Dendritic cell treated with granulocyte-macrophage colony-stimulating factor and Interleukin-4, amounts not matched to agents 40 ng/mL and 50 ng/mL, for 4 days (primary cell): ENCODE measurements around the gene TTC38.
"Not testable (repeated sequence)": the region's sequence is repeated elsewhere in the genome, so short reads cannot be mapped to it uniquely, and the experiment has no call there.

Experiments
- H3K27ac Mint-ChIP-seq: one replicate; pipeline ENCODE4 v1.8.0; 2022; ENCODE audit warnings: mild to moderate bottlenecking, mixed read lengths
- H3K27me3 Mint-ChIP-seq: one replicate; pipeline ENCODE4 v1.8.0; 2022; ENCODE audit warnings: mild to moderate bottlenecking, mixed read lengths
- H3K36me3 Mint-ChIP-seq: one replicate; pipeline ENCODE4 v1.8.0; 2022; ENCODE audit warnings: low read depth, mixed read lengths
- H3K4me1 Mint-ChIP-seq: one replicate; pipeline ENCODE4 v1.8.0; 2022; ENCODE audit warnings: low read depth, mixed read lengths
- H3K4me3 Mint-ChIP-seq: one replicate; pipeline ENCODE4 v1.8.0; 2022; ENCODE audit warnings: mild to moderate bottlenecking, moderate library complexity, mixed read lengths
- H3K9me3 Mint-ChIP-seq: one replicate; pipeline ENCODE4 v1.8.0; 2022; ENCODE audit warnings: mixed read lengths
- intact Hi-C: fragments of 100-400 bp; cut with micrococcal nuclease; formaldehyde crosslinking; loops from one replicate; pipeline ENCODE4 v1.15.0; 2022

The TTC38 gene

DNA sequence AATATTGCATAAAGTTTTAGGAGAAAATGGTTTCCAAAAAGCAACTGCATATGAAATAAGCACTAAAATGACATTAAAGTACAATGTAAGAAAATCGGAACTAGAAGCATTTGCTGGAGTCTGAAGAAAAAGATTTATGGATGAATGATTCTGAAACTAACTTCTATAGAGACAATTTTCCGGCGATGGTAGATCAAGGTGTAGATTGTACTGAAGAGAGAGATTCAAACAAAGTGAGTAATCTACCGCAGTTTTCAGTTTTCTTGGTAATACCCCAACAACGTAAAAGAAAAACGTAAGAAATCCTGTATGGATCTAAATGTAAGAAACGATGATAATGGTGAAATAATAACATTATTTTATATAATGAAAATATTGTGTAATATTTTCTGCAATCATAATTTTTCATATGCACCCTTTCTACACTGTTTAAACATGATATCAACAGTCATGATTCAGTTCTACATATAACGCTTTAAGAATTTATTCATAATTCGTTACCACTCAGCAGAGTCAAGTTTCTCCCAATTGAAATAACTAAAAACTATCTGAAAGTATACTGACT, 15.9 kb upstream of the TTC38 start:
- intact Hi-C loops: loop anchor here (5.0 kb wide), 1 partner anchor 40 kb away; no protein-coding TSS in a partner anchor
- no peak overlapping the region for H3K27ac Mint-ChIP-seq
- no peak overlapping the region for H3K4me3 Mint-ChIP-seq
- no peaks in the 10 kb centered on the region for H3K27me3 Mint-ChIP-seq
- peaks cover 28% of the 10 kb centered on the region for H3K4me1 Mint-ChIP-seq
- H3K9me3 Mint-ChIP-seq: no peaks in the 10 kb centered on the region
- H3K36me3 Mint-ChIP-seq: peaks cover 15% of the 10 kb centered on the region

DNA sequence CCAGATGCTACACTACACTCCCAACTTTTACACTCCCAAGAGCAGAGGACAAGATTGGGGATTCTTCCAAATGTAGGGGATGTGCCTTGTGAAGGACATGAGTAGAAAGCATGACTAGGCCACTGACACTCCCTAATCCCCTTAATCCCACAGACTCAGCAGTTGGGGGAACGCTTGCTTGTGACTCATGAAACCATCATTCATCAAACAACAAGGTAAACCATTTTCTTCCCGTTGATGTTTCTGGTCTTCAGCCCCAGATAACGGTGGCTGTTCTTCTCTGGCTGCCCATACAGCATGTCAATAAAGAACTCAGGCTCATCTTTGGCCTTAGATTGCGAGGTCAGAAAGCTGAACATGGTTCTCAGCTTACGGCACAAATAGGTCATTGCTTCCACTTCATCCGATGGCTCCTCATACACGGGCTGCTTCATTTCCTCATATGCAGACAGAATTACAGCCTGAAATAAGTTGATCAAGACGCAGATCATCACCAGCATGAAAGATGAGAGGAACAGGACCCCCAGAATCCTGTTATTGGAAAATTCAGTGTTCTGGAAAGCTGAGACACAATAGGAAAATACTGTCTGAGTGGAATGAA, 11.3 kb upstream of the TTC38 start:
- no peaks in the 10 kb centered on the region for H3K36me3 Mint-ChIP-seq
- peaks cover 13% of the 10 kb centered on the region for H3K27me3 Mint-ChIP-seq
- H3K9me3 Mint-ChIP-seq: no peaks in the 10 kb centered on the region
- H3K4me3 Mint-ChIP-seq: no peak overlapping the region
- H3K27ac Mint-ChIP-seq: no peak overlapping the region
- peaks cover 34% of the 10 kb centered on the region for H3K4me1 Mint-ChIP-seq
- intact Hi-C loops: no loop called here

DNA sequence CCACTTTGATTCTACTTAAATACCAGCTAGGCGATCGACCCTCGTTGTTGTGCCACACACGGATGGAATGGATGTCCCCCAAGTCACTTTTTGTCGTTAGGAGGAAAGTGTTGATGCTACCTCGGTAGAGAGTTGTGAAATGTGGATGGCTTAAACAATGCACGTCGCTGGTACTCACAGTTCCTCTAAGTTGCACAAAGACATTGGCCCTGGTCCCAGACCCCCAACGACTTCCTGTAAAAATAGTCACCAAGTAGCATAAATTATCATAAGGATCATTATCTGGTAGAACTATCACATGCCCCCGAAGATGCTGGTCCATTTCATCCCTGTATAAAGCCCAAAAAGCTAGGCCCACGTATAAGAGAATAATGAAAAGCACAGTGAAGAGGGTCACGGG, 8.4 kb upstream of the TTC38 start:
- peaks cover 37% of the 10 kb centered on the region for H3K27me3 Mint-ChIP-seq
- peaks cover 40% of the 10 kb centered on the region for H3K4me1 Mint-ChIP-seq
- intact Hi-C loops: no loop called here

DNA sequence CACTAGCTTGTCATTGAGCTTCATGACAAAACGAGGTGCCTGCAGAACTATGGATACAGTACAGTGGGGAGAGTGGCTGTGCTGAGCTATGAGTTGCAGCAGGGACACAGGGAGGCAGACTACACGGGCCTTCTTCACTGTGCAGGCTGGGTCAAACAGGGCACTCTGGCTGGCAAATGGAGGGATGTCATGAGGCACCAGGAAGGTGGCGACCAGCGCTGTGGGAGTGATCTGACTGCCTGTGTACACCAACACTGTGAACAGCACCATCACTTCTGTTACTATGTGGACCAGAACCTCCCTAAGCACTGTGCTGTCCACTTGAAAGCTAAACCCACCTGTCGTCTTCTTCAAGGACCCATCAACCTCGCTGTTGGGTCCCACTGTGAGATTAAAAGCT, 7.8 kb upstream of the TTC38 start:
- peaks cover 42% of the 10 kb centered on the region for H3K27me3 Mint-ChIP-seq
- peaks cover 37% of the 10 kb centered on the region for H3K4me1 Mint-ChIP-seq
- H3K4me3 Mint-ChIP-seq: no peak overlapping the region
- no peaks in the 10 kb centered on the region for H3K36me3 Mint-ChIP-seq
- intact Hi-C loops: no loop called here
- no peaks in the 10 kb centered on the region for H3K9me3 Mint-ChIP-seq
- no peak overlapping the region for H3K27ac Mint-ChIP-seq

More for the DNA sequence above, 8.4 kb upstream of the TTC38 start:
- no peak overlapping the region for H3K27ac Mint-ChIP-seq
- no peaks in the 10 kb centered on the region for H3K36me3 Mint-ChIP-seq
- H3K9me3 Mint-ChIP-seq: no peaks in the 10 kb centered on the region
- H3K4me3 Mint-ChIP-seq: no peak overlapping the region

DNA sequence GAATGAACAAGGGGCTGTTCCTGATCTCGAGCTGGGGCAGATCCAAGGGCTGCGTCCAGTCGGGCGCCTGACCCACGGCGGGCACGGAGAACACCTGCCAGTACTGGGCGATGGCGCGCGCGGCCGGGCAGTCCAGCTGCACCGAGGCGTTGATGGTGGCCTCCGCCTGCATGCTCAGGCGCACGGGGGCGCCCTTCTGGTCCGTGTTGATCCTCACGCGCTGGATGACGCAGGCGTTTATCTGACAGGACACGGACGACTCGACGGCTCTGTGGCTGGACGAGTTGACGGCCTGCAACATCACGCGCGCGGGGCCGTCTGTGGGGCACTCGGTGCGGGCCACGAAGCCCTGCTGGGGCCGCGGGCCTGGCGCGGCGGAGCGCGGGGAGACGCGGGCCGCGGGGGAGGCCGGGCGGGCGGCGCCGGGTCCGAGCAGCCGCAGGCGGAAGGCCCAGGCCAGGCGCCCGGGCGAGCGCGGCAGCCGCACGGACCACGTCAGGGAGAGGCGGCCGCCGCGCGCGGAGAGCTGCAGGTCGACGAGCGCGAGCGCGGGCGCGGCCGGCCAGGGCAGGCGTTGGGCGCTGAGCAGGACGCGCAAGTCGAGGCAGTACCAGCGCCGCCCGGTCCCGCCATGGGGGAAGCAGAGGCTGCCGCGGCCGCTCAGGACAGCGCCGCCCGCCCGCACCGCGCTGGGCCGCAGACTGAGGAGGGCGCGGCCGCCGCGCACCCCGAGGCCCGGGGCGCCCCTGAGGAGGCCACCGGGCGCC, 5.2 kb upstream of the TTC38 start:
- Mint-ChIP-seq H3K4me1 (peaks cover 42% of the 10 kb centered on the region), H3K27ac (peak overlapping the region; percentile 53), H3K36me3 (no peaks in the 10 kb centered on the region), H3K27me3 (peaks cover 52% of the 10 kb centered on the region), H3K9me3 (no peaks in the 10 kb centered on the region), H3K4me3 (peak overlapping the region; percentile 68)
- intact Hi-C loops: no loop called here

DNA sequence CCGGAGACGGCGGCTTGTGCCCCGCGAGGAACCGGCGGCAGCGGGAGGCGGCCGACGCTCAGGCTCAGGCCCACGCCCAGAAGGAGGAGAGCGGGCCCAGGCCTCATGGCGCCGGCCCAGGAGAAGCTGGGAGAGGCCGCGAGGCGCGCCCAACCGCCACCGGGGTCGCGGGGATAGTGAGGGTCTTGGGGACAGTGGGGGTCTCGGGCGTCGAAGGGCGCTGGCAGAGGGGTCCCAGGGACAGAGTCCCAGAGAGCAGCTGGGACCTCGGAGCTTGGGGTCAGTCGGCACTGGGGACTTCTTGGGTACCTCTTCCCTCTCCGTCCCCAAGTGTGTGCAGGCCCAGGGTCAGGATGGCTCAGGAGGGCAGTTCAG, 4.6 kb upstream of the TTC38 start, which contains the start of gene PKDREJ:
TSS of gene PKDREJ (minus strand) at position 128 of the 375 bp plus-strand sequence. CDS start at position 107, 21 bp downstream.
- Mint-ChIP-seq H3K9me3 (no peaks in the 10 kb centered on the region), H3K4me1 (peaks cover 44% of the 10 kb centered on the region), H3K27me3 (peaks cover 52% of the 10 kb centered on the region), H3K27ac (peak within 1 kb of the TSS; percentile 53), H3K36me3 (peaks cover 2% of the 10 kb centered on the region), H3K4me3 (peak within 1 kb of the TSS; percentile 68)
- intact Hi-C loops: no loop called here

DNA sequence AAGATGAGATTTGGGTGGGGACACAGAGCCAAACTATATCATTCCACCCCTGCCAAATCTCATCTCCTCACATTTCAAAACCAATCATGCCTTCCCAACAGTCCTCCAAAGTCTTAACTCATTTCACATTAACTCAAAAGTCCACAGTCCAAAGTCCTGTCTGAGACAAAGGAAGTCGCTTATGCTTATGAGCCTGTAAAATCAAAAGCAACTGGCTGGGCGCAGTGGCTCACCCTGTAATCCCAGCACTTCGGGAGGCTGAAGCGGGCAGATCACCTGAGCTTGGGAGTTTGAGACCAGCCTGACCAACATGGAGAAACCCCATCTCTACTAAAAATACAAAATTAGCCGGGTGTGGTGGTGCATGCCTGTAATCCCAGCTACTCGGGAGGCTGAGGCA, 3.3 kb upstream of the TTC38 start:
- Mint-ChIP-seq H3K27me3 (peaks cover 52% of the 10 kb centered on the region), H3K4me1 (peaks cover 40% of the 10 kb centered on the region)
- H3K27ac Mint-ChIP-seq, H3K4me3 Mint-ChIP-seq, H3K9me3 Mint-ChIP-seq, intact Hi-C loops, H3K36me3 Mint-ChIP-seq: not testable (repeated sequence)

DNA sequence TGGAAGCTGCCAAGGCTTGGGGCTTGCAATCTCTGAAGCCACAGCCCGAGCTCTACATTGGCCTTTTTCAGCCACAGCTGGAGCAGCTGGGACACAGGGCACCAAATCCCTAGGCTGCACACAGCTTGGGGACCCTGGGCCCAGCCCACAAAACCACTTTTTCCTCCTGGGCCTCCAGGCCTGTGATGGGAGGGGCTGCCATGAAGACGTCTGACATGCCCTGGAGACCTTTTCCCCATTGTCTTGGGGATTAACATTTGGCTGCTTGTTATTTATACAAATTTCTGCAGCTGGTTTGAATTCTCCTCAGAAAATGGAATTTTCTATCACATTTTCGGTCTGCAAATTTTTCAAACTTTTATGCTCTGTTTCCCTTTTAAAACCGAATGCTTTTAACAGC, 2.2 kb upstream of the TTC38 start:
- intact Hi-C loops, H3K4me3 Mint-ChIP-seq, H3K27ac Mint-ChIP-seq, H3K9me3 Mint-ChIP-seq: not testable (repeated sequence)
- peaks cover 40% of the 10 kb centered on the region for H3K4me1 Mint-ChIP-seq
- peaks cover 47% of the 10 kb centered on the region for H3K27me3 Mint-ChIP-seq
- peaks cover 17% of the 10 kb centered on the region for H3K36me3 Mint-ChIP-seq

DNA sequence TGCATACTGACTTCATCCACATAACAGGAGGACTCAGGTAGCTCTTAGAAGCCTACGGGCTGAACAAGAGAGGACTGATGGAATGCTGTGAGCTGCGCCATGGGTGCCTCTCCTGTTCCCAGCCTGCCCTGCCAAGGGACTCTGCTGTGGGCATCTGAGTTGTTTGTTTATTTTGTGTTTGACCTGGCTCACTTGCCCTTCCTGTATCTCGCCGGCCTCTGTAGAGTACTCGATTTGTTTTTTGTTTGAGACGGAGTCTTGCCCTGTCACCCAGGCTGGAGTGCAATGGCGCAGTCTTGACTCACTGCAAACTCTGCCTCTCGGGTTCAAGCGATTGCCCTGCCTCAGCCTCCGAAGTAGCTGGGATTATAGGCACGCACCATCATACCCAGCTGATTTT, 1.8 kb downstream of the TTC38 start:
- no peak overlapping the region for H3K4me3 Mint-ChIP-seq
- no peaks in the 10 kb centered on the region for H3K9me3 Mint-ChIP-seq
- peaks cover 13% of the 10 kb centered on the region for H3K27me3 Mint-ChIP-seq
- intact Hi-C loops: loop anchor here (2.0 kb wide), 1 partner anchor 119 kb away; the partner anchor contains the start of gene PPARA
- peaks cover 52% of the 10 kb centered on the region for H3K36me3 Mint-ChIP-seq
- H3K4me1 Mint-ChIP-seq: peaks cover 24% of the 10 kb centered on the region
- H3K27ac Mint-ChIP-seq: no peak overlapping the region

DNA sequence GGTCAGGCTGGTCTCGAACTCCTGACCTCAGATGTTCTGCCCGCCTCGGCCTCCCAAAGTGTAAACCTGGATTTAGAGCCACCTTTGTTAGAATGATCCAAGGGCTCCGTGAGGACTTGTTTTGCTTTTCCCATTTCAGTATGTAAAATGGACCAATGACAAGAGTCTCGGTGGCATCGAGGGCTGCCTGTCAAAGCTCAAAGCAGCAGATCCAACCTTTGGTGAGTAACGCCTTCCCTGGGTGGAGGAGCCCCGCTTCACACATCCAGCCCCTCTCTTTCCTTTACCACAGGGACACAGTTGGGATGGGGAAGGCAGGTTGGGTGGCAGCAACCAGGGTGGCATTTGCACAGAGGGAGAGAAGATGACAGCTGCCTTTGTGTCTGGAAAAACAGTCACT, 4.4 kb downstream of the TTC38 start:
- no peak overlapping the region for H3K27ac Mint-ChIP-seq

DNA sequence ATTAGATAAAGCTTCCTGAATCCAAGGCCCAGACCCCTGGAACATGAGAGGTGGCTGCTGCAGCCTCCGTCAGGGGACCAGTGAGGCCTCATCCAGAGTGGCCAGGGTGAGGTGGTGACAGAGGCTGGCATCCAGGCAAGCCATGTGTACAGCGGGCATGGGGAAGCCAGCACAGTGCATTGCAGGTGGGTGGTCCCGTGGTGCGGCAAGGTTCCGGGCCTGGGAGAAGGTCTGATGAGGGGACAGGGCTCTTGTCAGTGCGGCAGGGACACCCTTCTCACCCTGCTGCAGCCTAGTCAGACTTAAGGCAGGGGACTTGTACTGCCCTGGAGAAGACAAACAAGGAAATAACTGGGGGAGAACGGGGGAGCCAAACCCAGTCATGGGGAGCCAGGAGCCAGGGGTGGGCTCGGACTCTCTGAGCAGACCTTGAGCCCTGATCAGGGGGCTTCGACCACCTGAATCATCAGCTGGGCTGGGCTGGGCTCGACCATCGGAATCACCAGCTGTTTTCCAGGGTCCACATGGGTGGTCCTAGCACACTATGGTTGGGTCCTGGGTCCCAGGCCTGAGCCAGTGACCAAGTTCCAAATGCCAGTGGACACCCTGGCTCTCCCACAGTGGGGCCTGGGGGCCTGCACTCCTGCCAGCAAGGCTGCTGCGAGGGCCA, 5.1 kb downstream of the TTC38 start:
- Mint-ChIP-seq H3K27ac (no peak overlapping the region), H3K9me3 (peaks cover 7% of the 10 kb centered on the region), H3K27me3 (no peaks in the 10 kb centered on the region), H3K4me3 (no peak overlapping the region), H3K36me3 (peaks cover 86% of the 10 kb centered on the region), H3K4me1 (peaks cover 26% of the 10 kb centered on the region)
- intact Hi-C loops: no loop called here

More for the DNA sequence above, 4.4 kb downstream of the TTC38 start:
- Mint-ChIP-seq H3K4me1 (peaks cover 31% of the 10 kb centered on the region), H3K4me3 (no peak overlapping the region), H3K27me3 (no peaks in the 10 kb centered on the region), H3K36me3 (peaks cover 78% of the 10 kb centered on the region), H3K9me3 (peaks cover 7% of the 10 kb centered on the region)
- intact Hi-C loops: no loop called here

DNA sequence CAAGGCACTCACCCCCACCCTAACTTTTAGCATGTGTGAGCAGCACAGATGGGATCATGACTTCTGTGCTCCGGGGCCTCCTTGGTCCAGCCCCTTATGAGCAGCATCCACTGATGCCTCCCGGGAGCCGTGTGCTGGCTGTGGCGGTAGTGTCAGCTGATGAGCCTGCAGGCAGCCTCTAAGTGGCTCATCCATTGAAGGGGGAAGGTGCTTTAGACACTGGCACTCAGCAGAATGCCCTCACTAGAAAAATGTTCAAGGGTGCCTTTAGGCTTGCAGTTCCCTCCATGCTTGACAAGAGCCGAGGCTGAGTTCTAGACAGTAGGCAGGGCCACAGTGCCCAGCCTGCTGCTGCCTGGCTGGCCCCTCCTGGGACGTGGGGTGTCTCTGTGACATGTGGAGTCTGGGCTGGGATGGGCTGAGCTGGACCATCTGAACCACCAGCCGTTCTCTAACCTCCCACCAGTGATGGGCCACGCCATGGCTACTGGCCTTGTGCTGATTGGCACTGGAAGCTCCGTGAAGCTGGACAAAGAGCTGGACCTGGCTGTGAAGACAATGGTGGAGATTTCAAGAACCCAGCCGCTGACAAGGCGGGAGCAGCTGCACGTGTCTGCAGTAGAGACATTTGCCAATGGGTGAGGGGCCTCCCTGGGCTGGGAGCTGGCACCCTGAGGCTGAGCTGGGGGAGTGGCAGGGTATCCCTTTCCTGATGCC, 5.8 kb downstream of the TTC38 start:
- Mint-ChIP-seq H3K27ac (no peak overlapping the region), H3K4me3 (no peak overlapping the region), H3K36me3 (peaks cover 88% of the 10 kb centered on the region), H3K9me3 (peaks cover 7% of the 10 kb centered on the region), H3K4me1 (peaks cover 20% of the 10 kb centered on the region), H3K27me3 (no peaks in the 10 kb centered on the region)
- intact Hi-C loops: no loop called here

DNA sequence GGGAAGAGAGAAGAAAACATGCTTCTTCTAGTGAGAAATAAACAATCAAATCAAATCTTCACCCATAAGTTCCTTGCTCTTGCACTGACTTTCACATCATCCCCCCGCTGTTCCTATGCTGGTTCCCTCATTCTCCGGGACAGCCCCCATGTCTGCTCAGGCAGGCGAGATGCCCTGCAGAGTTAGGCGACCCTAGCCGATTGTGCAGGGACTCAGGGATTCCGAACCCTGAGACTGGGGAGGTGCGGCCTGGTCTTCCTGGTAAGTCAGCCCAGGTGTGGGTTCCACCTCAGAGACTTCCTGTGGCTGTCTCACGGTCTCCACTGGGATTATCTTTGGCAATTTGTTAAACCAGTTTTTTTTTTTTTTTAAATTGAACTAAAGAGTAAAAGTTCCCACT, 6.6 kb downstream of the TTC38 start:
- no peak overlapping the region for H3K4me3 Mint-ChIP-seq
- H3K36me3 Mint-ChIP-seq: peaks cover 95% of the 10 kb centered on the region
- H3K27ac Mint-ChIP-seq: no peak overlapping the region
- no peaks in the 10 kb centered on the region for H3K27me3 Mint-ChIP-seq
- H3K4me1 Mint-ChIP-seq: peaks cover 16% of the 10 kb centered on the region
- H3K9me3 Mint-ChIP-seq: peaks cover 7% of the 10 kb centered on the region
- intact Hi-C loops: no loop called here
